D721Med (cell line): ENCODE results near the gene FKTN.
"Not testable (repeated sequence)": the region's sequence is repeated elsewhere in the genome, so short reads cannot be mapped to it uniquely, and the experiment has no call there.

Experiments used
- DNase-seq: peaks from one replicate; pipeline ENCODE4 v3.0.0; 2011; ENCODE audit warnings: low spot score; ENCODE audit not compliant: insufficient read length
- FAIRE-seq: peaks from 2 replicates; lab custom pipeline; 2011; peaks lifted over from hg19 to GRCh38; lab: Jason Lieb, UNC
- TF ChIP-seq, protein P1 (sequence below): IDR thresholded peaks from 2 replicates; pipeline ENCODE4 v1.5.1; 2012; ENCODE audit warnings: mild to moderate bottlenecking, control low read depth; ENCODE audit not compliant: insufficient read depth; ENCODE audit errors: missing control alignments

The FKTN gene

DNA sequence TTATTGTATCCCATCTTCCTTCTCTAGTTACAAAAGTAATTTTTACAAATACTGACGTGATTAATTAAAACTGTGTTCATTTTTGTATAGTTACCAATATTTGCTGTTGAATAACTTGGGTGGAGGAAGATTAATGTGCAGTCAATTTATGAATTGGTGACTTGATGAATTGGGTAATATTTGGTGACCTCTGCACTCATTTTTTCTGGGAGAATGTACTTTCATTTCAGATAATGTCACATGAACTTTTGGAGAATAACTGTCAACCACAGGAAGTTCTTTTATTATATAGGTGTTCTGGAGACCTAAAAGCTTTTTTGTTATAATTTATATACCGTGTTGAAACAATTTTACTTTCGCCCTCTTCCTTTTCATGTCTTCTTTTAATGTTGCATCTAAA is 26.4 kb upstream of the FKTN start:
- no peak for FAIRE-seq
- DNase-seq, result no peak
- TF ChIP-seq, protein P1, sequence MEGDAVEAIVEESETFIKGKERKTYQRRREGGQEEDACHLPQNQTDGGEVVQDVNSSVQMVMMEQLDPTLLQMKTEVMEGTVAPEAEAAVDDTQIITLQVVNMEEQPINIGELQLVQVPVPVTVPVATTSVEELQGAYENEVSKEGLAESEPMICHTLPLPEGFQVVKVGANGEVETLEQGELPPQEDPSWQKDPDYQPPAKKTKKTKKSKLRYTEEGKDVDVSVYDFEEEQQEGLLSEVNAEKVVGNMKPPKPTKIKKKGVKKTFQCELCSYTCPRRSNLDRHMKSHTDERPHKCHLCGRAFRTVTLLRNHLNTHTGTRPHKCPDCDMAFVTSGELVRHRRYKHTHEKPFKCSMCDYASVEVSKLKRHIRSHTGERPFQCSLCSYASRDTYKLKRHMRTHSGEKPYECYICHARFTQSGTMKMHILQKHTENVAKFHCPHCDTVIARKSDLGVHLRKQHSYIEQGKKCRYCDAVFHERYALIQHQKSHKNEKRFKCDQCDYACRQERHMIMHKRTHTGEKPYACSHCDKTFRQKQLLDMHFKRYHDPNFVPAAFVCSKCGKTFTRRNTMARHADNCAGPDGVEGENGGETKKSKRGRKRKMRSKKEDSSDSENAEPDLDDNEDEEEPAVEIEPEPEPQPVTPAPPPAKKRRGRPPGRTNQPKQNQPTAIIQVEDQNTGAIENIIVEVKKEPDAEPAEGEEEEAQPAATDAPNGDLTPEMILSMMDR, result no peak

DNA sequence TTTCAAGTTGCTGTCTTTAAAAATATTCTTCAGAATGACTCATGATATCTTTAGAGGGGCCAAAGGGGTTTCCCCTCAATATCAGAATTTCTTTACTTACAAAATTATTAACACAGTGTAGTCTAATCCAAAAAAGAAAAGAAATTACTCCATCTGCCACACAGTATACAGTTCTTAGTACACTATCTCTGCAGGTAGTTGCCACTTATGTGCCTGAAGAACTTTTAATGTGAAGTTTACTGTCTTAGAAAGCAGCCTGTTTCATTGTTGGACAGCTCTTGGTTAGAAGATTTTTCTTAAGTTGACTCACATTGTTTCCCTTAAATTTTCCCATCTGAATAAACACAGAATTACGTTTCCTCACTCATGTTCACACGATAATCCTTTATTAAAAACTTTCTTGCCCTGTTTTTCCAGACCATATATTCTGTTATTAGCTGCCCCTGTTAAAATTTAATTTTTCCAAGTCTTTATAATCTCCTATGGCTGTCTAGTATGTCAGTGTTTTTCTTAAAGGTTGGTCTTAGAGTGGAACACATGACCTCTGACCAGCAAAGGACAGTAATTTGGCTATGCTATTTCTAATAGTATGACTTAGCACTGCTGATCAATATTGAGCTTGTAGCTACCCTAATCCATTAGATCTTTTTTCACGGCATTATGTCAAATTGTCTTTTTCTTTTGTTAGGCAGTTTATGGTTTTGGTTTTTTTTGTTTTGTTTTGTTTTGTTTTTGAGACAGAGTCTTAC is 21.8 kb upstream of the FKTN start:
- TF ChIP-seq, protein P1, result no peak
- no peak for DNase-seq
- FAIRE-seq, result no peak

DNA sequence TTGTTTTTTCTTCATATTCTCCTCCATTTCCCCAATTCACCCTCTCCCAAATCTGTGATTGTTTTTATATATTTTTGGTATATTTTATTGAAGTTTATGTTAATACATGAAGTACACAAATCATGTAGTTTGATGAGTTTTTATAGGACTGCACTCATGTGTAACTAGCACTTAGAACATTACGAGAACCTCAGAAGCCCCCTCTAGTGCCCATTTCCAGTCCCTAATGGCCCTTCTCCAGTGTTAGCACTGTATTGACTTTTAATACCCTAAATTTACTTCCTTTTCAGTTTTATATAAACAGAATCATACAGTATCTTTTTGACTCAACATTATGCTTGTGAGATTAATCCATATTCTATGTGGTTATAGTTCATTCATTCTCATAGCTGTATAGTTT is 18.5 kb upstream of the FKTN start:
- DNase-seq (no peak), FAIRE-seq (no peak)
- TF ChIP-seq, protein P1, result no peak

DNA sequence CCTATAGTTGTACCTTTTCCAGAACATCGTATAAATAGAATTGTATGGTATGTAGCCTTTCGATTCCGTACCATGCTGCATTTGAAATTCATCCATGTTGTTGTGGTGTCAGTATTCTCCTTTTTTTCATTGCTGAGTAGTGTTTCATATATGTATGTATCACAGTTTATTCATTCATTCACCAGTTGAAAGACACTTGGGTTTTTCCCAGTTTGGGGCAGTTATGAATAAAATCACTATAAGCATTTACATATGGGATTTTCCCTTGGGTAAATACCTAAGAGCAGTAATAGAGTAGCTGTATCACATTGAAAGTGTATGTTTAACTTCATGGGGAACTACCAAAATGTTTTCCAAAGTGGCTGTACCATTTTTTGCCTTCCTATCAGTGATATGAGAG is 16.1 kb upstream of the FKTN start:
- FAIRE-seq (no peak), DNase-seq (no peak)
- TF ChIP-seq, protein P1, result no peak

DNA sequence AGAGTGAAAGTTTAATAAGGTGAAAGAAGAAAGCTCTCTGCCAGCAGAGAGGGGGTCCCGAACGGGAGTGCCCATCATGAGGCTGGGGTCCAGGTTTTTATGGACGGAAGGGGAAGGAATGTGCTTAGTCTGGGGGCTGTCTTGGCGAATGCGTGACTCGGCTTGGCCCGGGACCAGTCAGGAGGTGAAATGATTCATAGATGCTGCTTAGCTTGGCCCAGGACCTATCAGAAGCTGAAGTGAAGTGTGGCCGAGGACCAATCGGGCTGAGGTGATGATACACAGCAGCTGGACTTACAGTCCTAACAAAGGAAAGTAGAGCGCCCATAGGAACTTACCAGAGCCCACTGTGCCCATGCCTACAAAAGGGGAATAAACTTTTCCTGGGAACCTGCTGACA is 3.9 kb upstream of the FKTN start:
- FAIRE-seq (no peak), DNase-seq (no peak)
- TF ChIP-seq, protein P1, result no peak

DNA sequence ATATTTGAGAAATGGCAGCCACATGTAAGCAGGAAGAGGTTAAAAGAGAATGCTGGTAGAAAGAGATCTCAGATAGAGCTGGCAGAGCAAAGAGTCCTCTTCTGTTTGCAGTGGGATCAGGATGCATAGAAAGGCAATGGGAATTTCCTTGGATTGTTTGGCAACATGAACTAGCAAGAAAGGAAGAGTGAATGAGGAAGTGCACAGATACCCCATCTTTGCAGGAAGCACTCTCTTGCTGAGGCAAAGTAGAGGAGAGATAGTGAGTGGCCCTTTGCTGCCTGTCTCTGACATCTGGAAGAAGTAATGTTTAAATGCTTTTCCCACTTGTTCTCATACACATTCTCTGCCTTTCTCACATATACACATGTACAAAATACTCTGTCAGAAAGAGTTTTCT is 14.5 kb downstream of the FKTN start:
- TF ChIP-seq, protein P1, result no peak
- FAIRE-seq (no peak), DNase-seq (no peak)

DNA sequence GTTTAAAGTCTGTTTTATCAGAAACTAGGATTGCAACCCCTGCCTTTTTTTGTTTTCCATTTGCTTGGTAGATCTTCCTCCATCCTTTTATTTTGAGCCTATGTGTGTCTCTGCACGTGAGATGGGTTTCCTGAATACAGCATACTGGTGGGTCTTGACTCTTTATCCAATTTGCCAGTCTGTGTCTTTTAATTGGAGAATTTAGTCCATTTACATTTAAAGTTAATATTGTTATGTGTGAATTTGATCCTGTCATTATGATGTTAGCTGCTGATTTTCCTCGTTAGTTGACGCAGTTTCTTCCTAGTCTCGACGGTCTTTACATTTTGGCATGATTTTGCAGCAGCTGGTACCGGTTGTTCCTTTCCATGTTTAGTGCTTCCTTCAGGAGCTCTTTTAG is 22.0 kb downstream of the FKTN start:
- FAIRE-seq, result not testable (repeated sequence)

DNA sequence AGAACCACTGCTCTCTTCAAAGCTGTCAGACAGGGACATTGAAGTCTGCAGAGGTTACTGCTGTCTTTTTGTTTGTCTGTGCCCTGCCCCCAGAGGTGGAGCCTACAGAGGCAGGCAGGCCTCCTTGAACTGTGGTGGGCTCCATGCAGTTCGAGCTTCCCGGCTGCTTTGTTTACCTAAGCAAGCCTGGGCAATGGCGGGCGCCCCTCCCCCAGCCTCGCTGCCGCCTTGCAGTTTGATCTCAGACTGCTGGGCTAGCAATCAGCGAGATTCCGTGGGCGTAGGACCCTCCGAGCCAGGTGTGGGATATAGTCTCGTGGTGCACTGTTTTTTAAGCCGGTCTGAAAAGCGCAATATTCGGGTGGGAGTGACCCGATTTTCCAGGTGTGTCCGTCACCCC is 23.6 kb downstream of the FKTN start:
- FAIRE-seq, DNase-seq: not testable (repeated sequence)

More for the DNA sequence above, 22.0 kb downstream of the FKTN start:
- not testable (repeated sequence) for DNase-seq
